ENCODE measurements around the gene TANC2. TPM values are rescaled to one million over a fixed set of nuclear protein-coding genes. Genes with fewer than 3 reads are reported as not detected.

Gene TANC2
- total RNA-seq (100 to 1,000 TPM in 1 of 2 donors, 10 to 100 TPM in 1; 74.3 to 118 TPM), polyA plus RNA-seq (ENCODE audit: insufficient read length in 2 of 2) (10 to 100 TPM; 50.8 to 68.4 TPM)
- long read RNA-seq, donor 1, full-length matches to known transcripts = 1 of 7 reads
- long read RNA-seq, donor 1, partial matches to known transcripts = 6 of 7 reads
- long read RNA-seq, donor 1, other reads (novel, unspliced or antisense) = 0 of 7 reads
- long read RNA-seq, donor 2, full-length matches to known transcripts = 1 of 8 reads
- long read RNA-seq, donor 2, partial matches to known transcripts = 7 of 8 reads
- long read RNA-seq, donor 2, other reads (novel, unspliced or antisense) = 0 of 8 reads
- long read RNA-seq, donor 3 = 0 reads
- long read RNA-seq, donor 4 = 0 reads

DNA sequence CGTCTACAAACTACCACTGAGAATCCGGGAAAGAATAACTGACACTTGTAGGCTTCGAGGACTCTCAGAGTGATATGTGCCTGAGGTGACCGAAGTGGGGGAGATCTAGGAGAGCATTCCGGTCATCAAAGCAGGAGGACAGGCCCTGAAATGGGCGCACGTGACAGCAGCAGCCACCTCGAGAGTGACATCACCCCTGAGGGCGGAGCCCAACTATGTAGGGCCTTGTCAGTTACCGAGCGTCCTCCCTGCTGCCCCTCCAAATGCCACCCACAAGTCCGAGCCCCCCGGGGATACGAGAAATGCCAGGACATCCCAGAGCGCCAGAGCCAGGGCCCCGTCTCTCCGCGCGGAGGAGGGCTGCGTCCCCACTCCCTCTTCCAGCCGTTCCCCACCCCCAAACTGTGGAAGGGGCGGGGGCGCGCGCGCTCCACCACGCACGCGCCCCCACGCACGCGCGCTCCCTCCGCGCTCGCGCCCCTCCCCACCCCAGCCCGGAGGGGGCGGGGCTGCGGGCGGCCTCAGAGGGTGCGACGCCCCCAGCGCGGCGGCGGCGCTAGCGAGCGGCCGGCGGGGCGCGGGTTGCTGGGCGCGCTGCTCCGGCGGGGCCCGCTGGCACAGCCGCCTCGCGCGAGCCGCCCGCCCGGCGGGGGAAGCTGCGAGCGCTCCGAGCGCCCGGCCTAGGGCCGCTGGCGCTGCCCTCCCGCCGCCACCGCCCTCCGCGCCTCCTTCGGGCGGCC is at the start of gene TANC2:
TSS of gene TANC2 (plus strand) at position 550 of the 740 bp plus-strand sequence. CDS start 43,325 bp downstream, outside the sequence.
- Histone ChIP-seq H3K27me3 (ENCODE audit: control insufficient read depth, insufficient read depth, low read length) (no peaks in the 10 kb centered on the region), H3K36me3 (ENCODE audit: control insufficient read depth, insufficient read depth, low read length) (no peaks in the 10 kb centered on the region), H3K27ac (ENCODE audit: low read depth, low read length) (peak within 1 kb of the TSS; percentile 83), H3K4me3 (ENCODE audit: low read depth, low read length) (peak within 1 kb of the TSS; percentile 85), H3K4me1 (ENCODE audit: control insufficient read depth, insufficient read depth, low read length) (peaks cover 8% of the 10 kb centered on the region), H3K9me3 (ENCODE audit: control insufficient read depth, insufficient read depth, low read length) (no peaks in the 10 kb centered on the region)
- peak in 5 of 6 donors; percentile 75 to 97 (median 85) for DNase-seq (ENCODE audit: low read depth in 4 of 6, low spot score in 6 of 6)
- under 1% methylated on average over 81 of the region's 81 CpGs for WGBS (ENCODE audit: insufficient coverage)

DNA sequence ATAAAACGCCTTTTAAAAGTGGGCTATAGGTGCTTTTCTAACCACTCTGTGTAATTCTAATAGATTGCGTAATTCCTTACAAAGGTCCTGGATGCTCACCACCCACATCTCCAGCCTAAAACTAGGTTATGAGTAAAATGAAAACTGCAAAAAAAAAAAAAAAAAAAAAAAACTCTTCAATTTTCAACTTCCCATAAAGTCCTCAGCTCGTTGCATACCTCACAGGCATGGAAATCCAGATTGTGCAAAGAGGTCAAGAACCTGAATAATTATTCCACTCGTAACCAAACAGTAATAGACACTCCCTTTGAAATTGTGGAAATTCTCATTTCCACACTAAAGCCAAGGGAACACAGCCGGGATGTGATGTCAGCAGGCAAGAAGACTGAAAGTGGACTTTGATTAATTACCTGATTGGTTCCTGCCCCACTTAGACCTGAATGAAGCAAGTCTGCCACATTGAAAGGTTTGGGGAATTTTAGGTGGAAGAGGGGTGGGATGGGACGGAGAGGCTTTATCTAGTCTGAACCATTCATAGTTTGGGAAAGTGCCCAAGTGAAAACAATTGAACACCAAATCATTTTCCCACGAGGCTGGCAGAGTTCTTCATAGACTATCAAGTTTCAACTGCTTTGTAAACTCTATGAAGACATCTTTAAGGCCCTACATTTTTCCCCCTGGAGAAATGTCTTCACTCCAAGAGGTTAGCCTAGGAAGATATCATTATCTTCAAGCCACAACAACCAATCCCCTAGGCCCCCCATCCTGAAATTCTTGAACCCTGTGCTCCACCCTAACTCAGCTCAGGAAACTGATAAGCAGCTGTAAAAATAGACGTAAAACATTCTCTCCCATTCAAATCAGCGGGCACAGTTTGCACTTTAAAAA is 49.1 kb upstream of the TANC2 start:
- Histone ChIP-seq H3K4me1 (ENCODE audit: control insufficient read depth, insufficient read depth, low read length) (no peaks in the 10 kb centered on the region), H3K4me3 (ENCODE audit: low read depth, low read length) (no peak overlapping the region), H3K27ac (ENCODE audit: low read depth, low read length) (no peak overlapping the region), H3K36me3 (ENCODE audit: control insufficient read depth, insufficient read depth, low read length) (no peaks in the 10 kb centered on the region), H3K9me3 (ENCODE audit: control insufficient read depth, insufficient read depth, low read length) (no peaks in the 10 kb centered on the region), H3K27me3 (ENCODE audit: control insufficient read depth, insufficient read depth, low read length) (no peaks in the 10 kb centered on the region)
- WGBS (ENCODE audit: insufficient coverage) = 40% methylated on average over 1 of the region's 9 CpGs
- no peak for DNase-seq (ENCODE audit: low read depth in 4 of 6, low spot score in 6 of 6)

DNA sequence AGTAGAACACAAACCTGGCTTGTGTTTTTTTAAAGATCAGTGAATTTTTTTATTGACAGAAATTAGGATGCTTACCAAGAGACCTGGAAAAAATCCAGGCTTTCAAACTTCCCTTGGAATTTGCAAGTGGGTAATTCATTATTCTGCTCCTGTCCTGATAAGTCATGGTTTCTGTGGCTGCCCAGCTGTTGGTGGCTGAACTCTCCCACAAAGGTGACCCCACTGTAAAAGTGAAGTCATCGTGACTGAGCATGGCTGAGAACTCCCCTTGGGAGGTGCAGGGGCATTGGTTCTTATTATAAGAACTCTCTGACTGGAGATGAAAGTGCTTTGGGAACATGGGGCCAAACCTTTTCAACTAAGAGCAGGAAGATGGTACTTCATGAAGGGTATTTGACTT is 46.6 kb upstream of the TANC2 start:
- no peaks in the 10 kb centered on the region for H3K27me3 ChIP-seq (ENCODE audit: control insufficient read depth, insufficient read depth, low read length)
- H3K27ac ChIP-seq (ENCODE audit: low read depth, low read length) = no peak overlapping the region
- no peak overlapping the region for H3K4me3 ChIP-seq (ENCODE audit: low read depth, low read length)
- H3K4me1 ChIP-seq (ENCODE audit: control insufficient read depth, insufficient read depth, low read length) = no peaks in the 10 kb centered on the region
- WGBS (ENCODE audit: insufficient coverage) = 50% methylated on average over 1 of the region's 1 CpG
- DNase-seq (ENCODE audit: low read depth in 4 of 6, low spot score in 6 of 6) = no peak
- no peaks in the 10 kb centered on the region for H3K9me3 ChIP-seq (ENCODE audit: control insufficient read depth, insufficient read depth, low read length)
- H3K36me3 ChIP-seq (ENCODE audit: control insufficient read depth, insufficient read depth, low read length) = no peaks in the 10 kb centered on the region

DNA sequence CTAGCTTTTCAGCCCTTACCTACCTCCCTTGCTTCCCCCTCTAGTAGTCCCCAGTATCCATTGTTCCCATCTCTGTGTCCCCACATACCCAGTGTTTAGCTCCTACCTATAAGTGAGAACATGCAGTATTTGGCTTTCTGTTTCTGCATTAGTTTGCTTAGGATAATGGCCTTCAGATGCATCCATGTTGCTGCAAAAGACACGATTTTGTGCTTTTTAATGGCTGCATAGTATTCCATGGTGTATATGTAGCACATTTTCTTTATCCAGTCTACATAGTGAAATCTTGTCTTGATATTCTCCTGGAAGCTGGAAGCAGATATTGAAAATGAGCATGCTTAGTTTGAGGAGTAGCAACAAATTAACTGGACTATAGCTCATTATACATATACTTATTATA is 45.7 kb upstream of the TANC2 start:
- H3K4me1 ChIP-seq (ENCODE audit: control insufficient read depth, insufficient read depth, low read length) = no peaks in the 10 kb centered on the region
- H3K9me3 ChIP-seq (ENCODE audit: control insufficient read depth, insufficient read depth, low read length) = no peaks in the 10 kb centered on the region
- H3K27ac ChIP-seq (ENCODE audit: low read depth, low read length) = no peak overlapping the region
- H3K36me3 ChIP-seq (ENCODE audit: control insufficient read depth, insufficient read depth, low read length) = no peaks in the 10 kb centered on the region
- no peaks in the 10 kb centered on the region for H3K27me3 ChIP-seq (ENCODE audit: control insufficient read depth, insufficient read depth, low read length)
- DNase-seq (ENCODE audit: low read depth in 4 of 6, low spot score in 6 of 6) = no peak
- WGBS (ENCODE audit: insufficient coverage) = no CpG with 5 or more reads among the region's 1 CpG
- H3K4me3 ChIP-seq (ENCODE audit: low read depth, low read length) = no peak overlapping the region

DNA sequence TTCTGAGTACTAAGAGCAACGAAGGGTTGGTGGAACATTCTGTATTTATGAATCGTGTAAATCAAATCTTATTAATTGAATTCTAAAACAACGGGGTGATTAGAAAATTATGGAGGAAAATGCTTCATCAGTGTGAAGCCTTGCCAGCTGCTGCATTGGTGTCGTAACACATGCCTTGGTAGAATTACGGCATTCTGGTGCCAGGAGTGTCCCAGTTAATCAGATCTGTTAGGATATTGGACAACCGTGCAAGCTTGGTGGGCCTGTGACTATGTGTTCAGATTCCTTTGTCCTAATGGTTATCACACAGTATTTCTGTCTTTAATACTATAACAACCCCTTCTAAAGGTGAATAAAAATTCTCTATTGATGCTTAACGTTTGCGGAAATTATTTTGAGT is 44.2 kb upstream of the TANC2 start:
- peak in 1 of 6 donors; percentile 77 for DNase-seq (ENCODE audit: low read depth in 4 of 6, low spot score in 6 of 6)
- no peak overlapping the region for H3K27ac ChIP-seq (ENCODE audit: low read depth, low read length)
- 69% methylated on average over 5 of the region's 8 CpGs for WGBS (ENCODE audit: insufficient coverage)

DNA sequence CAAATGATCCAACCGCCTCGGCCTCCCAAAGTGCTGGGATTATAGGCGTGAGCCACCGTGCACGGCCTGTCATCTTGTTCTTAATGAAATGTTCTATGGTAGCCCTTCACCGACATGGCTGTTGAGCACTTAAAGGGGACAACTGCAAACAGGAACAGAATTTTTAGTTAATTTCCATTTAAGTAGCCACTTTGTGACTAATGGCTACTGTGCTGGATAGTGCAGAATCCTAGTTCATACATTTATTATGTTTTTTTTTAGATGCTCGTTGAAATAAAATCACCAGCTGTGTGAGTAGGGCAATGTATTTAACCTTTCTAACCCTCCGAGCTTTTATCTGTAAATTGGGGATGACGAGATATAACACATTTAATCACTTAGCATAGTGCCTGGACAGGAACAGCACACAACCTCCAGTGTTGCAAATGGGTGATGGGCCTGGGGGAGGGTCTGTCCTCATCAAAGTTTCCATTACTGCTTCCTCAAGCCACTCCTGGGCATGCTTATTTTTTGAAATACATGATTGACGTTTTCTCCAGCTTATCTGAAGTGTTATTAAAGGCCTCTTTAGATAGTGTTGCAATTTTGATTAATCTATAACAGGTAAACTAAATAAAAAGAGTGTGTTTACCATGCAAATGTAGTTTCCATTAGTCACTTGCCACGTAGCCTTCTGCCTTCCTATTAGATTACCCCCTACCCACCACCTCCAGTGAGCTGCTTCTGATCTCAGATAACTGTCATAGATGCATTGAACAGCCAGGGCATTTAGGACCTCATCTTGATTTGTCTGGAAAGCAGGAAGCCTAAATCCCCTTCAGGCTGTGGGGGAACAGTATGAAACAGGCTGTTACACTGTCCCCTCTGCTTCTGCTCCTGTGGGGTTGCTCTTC is 42.5 kb upstream of the TANC2 start:
- Histone ChIP-seq H3K27me3 (ENCODE audit: control insufficient read depth, insufficient read depth, low read length) (no peaks in the 10 kb centered on the region), H3K4me3 (ENCODE audit: low read depth, low read length) (no peak overlapping the region), H3K36me3 (ENCODE audit: control insufficient read depth, insufficient read depth, low read length) (no peaks in the 10 kb centered on the region), H3K9me3 (ENCODE audit: control insufficient read depth, insufficient read depth, low read length) (no peaks in the 10 kb centered on the region), H3K4me1 (ENCODE audit: control insufficient read depth, insufficient read depth, low read length) (no peaks in the 10 kb centered on the region), H3K27ac (ENCODE audit: low read depth, low read length) (no peak overlapping the region)
- DNase-seq (ENCODE audit: low read depth in 4 of 6, low spot score in 6 of 6) = no peak
- 85% methylated on average over 4 of the region's 11 CpGs for WGBS (ENCODE audit: insufficient coverage)

More for the DNA sequence above, 44.2 kb upstream of the TANC2 start:
- no peak overlapping the region for H3K4me3 ChIP-seq (ENCODE audit: low read depth, low read length)
- no peaks in the 10 kb centered on the region for H3K4me1 ChIP-seq (ENCODE audit: control insufficient read depth, insufficient read depth, low read length)
- no peaks in the 10 kb centered on the region for H3K36me3 ChIP-seq (ENCODE audit: control insufficient read depth, insufficient read depth, low read length)
- no peaks in the 10 kb centered on the region for H3K27me3 ChIP-seq (ENCODE audit: control insufficient read depth, insufficient read depth, low read length)
- H3K9me3 ChIP-seq (ENCODE audit: control insufficient read depth, insufficient read depth, low read length) = no peaks in the 10 kb centered on the region

DNA sequence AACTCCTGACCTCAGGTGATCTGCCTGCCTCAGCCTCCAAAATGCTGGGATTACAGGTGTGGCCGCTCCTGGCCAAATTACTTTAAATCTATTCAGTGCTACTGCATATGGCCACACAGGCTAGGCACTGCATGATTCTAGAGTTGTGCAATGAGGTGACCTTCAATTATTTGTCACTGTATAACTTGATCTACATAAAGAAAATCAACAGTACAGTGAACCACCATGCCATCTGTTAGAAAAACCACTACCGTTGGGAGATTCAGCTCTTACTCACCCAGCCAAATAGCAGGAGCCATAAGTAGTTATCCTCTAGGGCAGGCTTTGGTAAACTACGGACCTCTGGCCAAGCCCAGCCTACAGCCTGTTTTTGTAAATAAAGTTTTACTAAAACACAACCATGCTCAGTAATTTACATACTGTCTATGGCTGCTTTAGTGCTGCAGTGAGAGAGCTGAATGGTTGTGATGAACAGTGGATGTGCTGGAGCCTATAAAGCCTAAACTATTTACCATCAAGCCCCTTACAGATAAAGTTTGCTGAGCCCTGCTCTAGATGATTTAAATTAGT is 40.7 kb upstream of the TANC2 start:
- Histone ChIP-seq H3K36me3 (ENCODE audit: control insufficient read depth, insufficient read depth, low read length) (no peaks in the 10 kb centered on the region), H3K4me3 (ENCODE audit: low read depth, low read length) (no peak overlapping the region), H3K4me1 (ENCODE audit: control insufficient read depth, insufficient read depth, low read length) (no peaks in the 10 kb centered on the region), H3K27ac (ENCODE audit: low read depth, low read length) (no peak overlapping the region), H3K9me3 (ENCODE audit: control insufficient read depth, insufficient read depth, low read length) (no peaks in the 10 kb centered on the region), H3K27me3 (ENCODE audit: control insufficient read depth, insufficient read depth, low read length) (no peaks in the 10 kb centered on the region)
- DNase-seq (ENCODE audit: low read depth in 4 of 6, low spot score in 6 of 6) = no peak
- WGBS (ENCODE audit: insufficient coverage) = 100% methylated on average over 1 of the region's 3 CpGs

DNA sequence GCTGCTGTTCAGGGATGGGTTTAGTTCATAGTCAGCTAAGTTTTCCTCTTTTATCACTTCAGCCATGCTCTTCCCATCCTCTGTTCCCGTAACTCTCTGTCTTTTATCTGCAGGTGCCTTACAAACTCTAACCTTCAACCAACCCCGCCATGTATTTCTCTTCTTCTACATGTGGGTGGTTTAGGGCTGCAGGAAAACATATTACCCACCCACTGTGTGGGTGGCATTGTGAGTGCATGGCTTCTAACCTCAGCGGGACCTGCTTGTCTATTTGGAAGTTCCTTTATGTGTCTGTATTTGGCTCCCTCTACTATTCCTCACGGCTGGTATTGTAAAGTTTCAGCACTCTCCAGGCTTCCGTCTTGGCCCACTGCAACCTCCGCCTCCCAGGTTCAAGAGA is 39.0 kb upstream of the TANC2 start:
- Histone ChIP-seq H3K9me3 (ENCODE audit: control insufficient read depth, insufficient read depth, low read length) (no peaks in the 10 kb centered on the region), H3K36me3 (ENCODE audit: control insufficient read depth, insufficient read depth, low read length) (no peaks in the 10 kb centered on the region), H3K27me3 (ENCODE audit: control insufficient read depth, insufficient read depth, low read length) (no peaks in the 10 kb centered on the region), H3K4me3 (ENCODE audit: low read depth, low read length) (no peak overlapping the region), H3K27ac (ENCODE audit: low read depth, low read length) (no peak overlapping the region), H3K4me1 (ENCODE audit: control insufficient read depth, insufficient read depth, low read length) (no peaks in the 10 kb centered on the region)
- no peak for DNase-seq (ENCODE audit: low read depth in 4 of 6, low spot score in 6 of 6)
- WGBS (ENCODE audit: insufficient coverage) = no CpG with 5 or more reads among the region's 6 CpGs

All from spinal cord (tissue), 10 donors.